CD14-positive monocyte (primary cell): ENCODE measurements around the gene RNF215. TPM values are rescaled to one million over a fixed set of nuclear protein-coding genes. Genes with fewer than 3 reads are reported as not detected.

Source experiments
- DNase-seq, 3 donors: peaks; one replicate each; pipeline ENCODE4 v3.0.0-alpha.2; 2011 to 2022
- H2AFZ ChIP-seq: 2 replicates; pipeline ENCODE4 v1.6.0; 2012; ENCODE audit warnings: mild to moderate bottlenecking, low read depth, low read length, inconsistent platforms; ENCODE audit not compliant: insufficient read depth, poor library complexity, severe bottlenecking
- H3K27ac ChIP-seq, 2 donors: 1 replicate in 1 of 2; 2 replicates in 1 of 2; pipeline ENCODE4 v1.5.1; 2012 to 2013; ENCODE audit warnings: low read length in 2 of 2, control low read depth in 1 of 2, inconsistent platforms in 1 of 2, low read depth in 1 of 2, mild to moderate bottlenecking in 1 of 2
- H3K27me3 ChIP-seq, 2 donors: one replicate each; pipeline versions ENCODE4 v1.6.0 to v1.6.1; 2011 to 2013; ENCODE audit warnings: low read length in 2 of 2; ENCODE audit not compliant: control insufficient read depth in 2 of 2, insufficient read depth in 2 of 2
- H3K36me3 ChIP-seq, 2 donors: replicated peaks in 1 of 2; 1 replicate in 1 of 2; 2 replicates in 1 of 2; pipeline versions ENCODE4 v1.5.1 to v1.6.1; 2012 to 2013; ENCODE audit warnings: low read length in 2 of 2, control low read depth in 1 of 2, inconsistent platforms in 1 of 2, mild to moderate bottlenecking in 1 of 2; ENCODE audit not compliant: insufficient read depth in 2 of 2, control insufficient read depth in 1 of 2
- H3K4me1 ChIP-seq, 2 donors: 1 replicate in 1 of 2; 2 replicates in 1 of 2; pipeline versions ENCODE4 v1.5.1 to v1.6.1; 2012 to 2013; ENCODE audit warnings: low read length in 2 of 2, control low read depth in 1 of 2, inconsistent platforms in 1 of 2, mild to moderate bottlenecking in 1 of 2, moderate library complexity in 1 of 2; ENCODE audit not compliant: insufficient read depth in 2 of 2, control insufficient read depth in 1 of 2
- H3K4me2 ChIP-seq: replicated peaks from 2 replicates; pipeline ENCODE3; 2012; ENCODE audit warnings: low read length, moderate library complexity, mild to moderate bottlenecking; ENCODE audit not compliant: poor library complexity, severe bottlenecking; ENCODE audit errors: extremely low read depth
- H3K4me3 ChIP-seq, 3 experiments: fragments of 200-600 bp in 1 of 3; sonication (generic) in 1 of 3; replicated peaks in 1 of 3; 1 replicate in 2 of 3; 2 replicates in 1 of 3; pipeline ENCODE4 v1.5.1; 2011 to 2013; ENCODE audit warnings: low read length in 3 of 3, mild to moderate bottlenecking in 3 of 3, control low read depth in 2 of 3, low read depth in 2 of 3, inconsistent platforms in 1 of 3, moderate library complexity in 1 of 3
- H3K79me2 ChIP-seq: 2 replicates; pipeline ENCODE4 v1.6.0; 2012; ENCODE audit warnings: mild to moderate bottlenecking, control low read depth, inconsistent platforms, low read length, moderate library complexity; ENCODE audit not compliant: insufficient read depth
- H3K9ac ChIP-seq: 2 replicates; pipeline ENCODE4 v1.6.0; 2017; ENCODE audit warnings: low read length, mild to moderate bottlenecking; ENCODE audit not compliant: insufficient read depth, poor library complexity, severe bottlenecking
- H3K9me3 ChIP-seq, 2 donors: replicated peaks in 1 of 2; 1 replicate in 1 of 2; 2 replicates in 1 of 2; pipeline versions ENCODE4 v1.5.1 to v1.6.1; 2012 to 2013; ENCODE audit warnings: low read length in 2 of 2, control low read depth in 1 of 2; ENCODE audit not compliant: control insufficient read depth in 1 of 2, insufficient read depth in 1 of 2
- H4K20me1 ChIP-seq: 2 replicates; pipeline ENCODE4 v1.6.0; 2012; ENCODE audit warnings: mild to moderate bottlenecking, low read length, control low read depth, moderate library complexity; ENCODE audit not compliant: insufficient read depth
- H3K27ac Mint-ChIP-seq, 7 donors: one replicate each; pipeline ENCODE4 v1.8.0; 2020; ENCODE audit warnings: mild to moderate bottlenecking in 7 of 7, mixed read lengths in 7 of 7, moderate library complexity in 6 of 7, inconsistent platforms in 2 of 7
- H3K27me3 Mint-ChIP-seq, 3 donors: one replicate each; pipeline ENCODE4 v1.8.0; 2021 to 2022; ENCODE audit warnings: low read depth in 3 of 3, mild to moderate bottlenecking in 3 of 3, mixed read lengths in 3 of 3, moderate library complexity in 3 of 3, inconsistent platforms in 1 of 3
- H3K36me3 Mint-ChIP-seq, 2 donors: one replicate each; pipeline ENCODE4 v1.8.0; 2020; ENCODE audit warnings: mixed read lengths in 2 of 2, inconsistent platforms in 1 of 2, mild to moderate bottlenecking in 1 of 2
- H3K4me1 Mint-ChIP-seq: one replicate; pipeline ENCODE4 v1.8.0; 2020; ENCODE audit warnings: mild to moderate bottlenecking, mixed read lengths
- H3K4me3 Mint-ChIP-seq, 2 donors: one replicate each; pipeline ENCODE4 v1.8.0; 2020; ENCODE audit warnings: mild to moderate bottlenecking in 2 of 2, mixed read lengths in 2 of 2, moderate library complexity in 1 of 2
- H3K9me3 Mint-ChIP-seq, 7 donors: one replicate each; pipeline ENCODE4 v1.8.0; 2020 to 2022; ENCODE audit warnings: mixed read lengths in 7 of 7, mild to moderate bottlenecking in 6 of 7, moderate library complexity in 6 of 7, inconsistent platforms in 2 of 7
- CTCF ChIP-seq: fragments of 200-600 bp; IDR thresholded peaks from one replicate; pipeline ENCODE4 v1.8.0; 2022; ENCODE audit warnings: antibody characterized with exemption, mild to moderate bottlenecking
- WGBS: methylation state at CpG from one replicate; pipeline ENCODE4 v1.1.5; 2013; ENCODE audit warnings: missing lambda C conversion rate; ENCODE audit not compliant: insufficient coverage; 5-methylcytosine and 5-hydroxymethylcytosine counted together
- intact Hi-C, 2 donors: fragments of 100-400 bp; cut with micrococcal nuclease; formaldehyde crosslinking; loops; one replicate each; pipeline versions ENCODE4 v1.15.0 to v1.15.1; 2023
- polyA plus RNA-seq, 3 donors: library from polyadenylated mRNA; depleted of rRNA in 1 of 3; unstranded in 2 of 3; stranded (reverse) in 1 of 3; fragments of 300-500 nt in 2 of 3; fragments of >200 nt in 1 of 3; fragmentation: Illumina TruSeq in 2 of 3; gene quantifications; 1 replicate in 2 of 3; 2 replicates in 1 of 3; pipeline ENCODE4 v1.2.3, GENCODE V29; 2012 to 2021

RNF215 gene
- polyA plus RNA-seq, 3 donors: 0.26 to 12.2 (median 0.42) TPM

GRCh38 chr22:30393322-30393680 lies 6.1 kb upstream of the RNF215 start:
- H3K27me3 Mint-ChIP-seq: peaks cover 36 to 40% (median 40%) of the 10 kb centered on the region in 3 donors
- Histone ChIP-seq H3K4me3 (no peak overlapping the region), H3K9me3 (peaks cover 0 to 8% of the 10 kb centered on the region in 2 donors), H2AFZ (no peak overlapping the region), H4K20me1 (no peaks in the 10 kb centered on the region), H3K4me1 (peaks cover 5 to 9% of the 10 kb centered on the region in 2 donors), H3K27me3 (peaks cover 25 to 29% of the 10 kb centered on the region in 2 donors), H3K36me3 (no peaks in the 10 kb centered on the region), H3K9ac (no peak overlapping the region), H3K4me2 (no peak overlapping the region), H3K79me2 (no peaks in the 10 kb centered on the region), H3K27ac (no peak overlapping the region)
- peaks cover 0 to 13% (median 2%) of the 10 kb centered on the region in 7 donors for H3K9me3 Mint-ChIP-seq
- no peak for TF ChIP-seq CTCF
- no peak overlapping the region for H3K4me3 Mint-ChIP-seq
- WGBS: 84% methylated on average over 7 of the region's 7 CpGs
- H3K27ac Mint-ChIP-seq: peak overlapping the region in 1 of 7 donors; percentile 27
- DNase-seq: no peak
- H3K4me1 Mint-ChIP-seq: peaks cover 14% of the 10 kb centered on the region
- H3K36me3 Mint-ChIP-seq: peaks cover 2 to 3% of the 10 kb centered on the region in 2 donors
- intact Hi-C loops: loop anchor here (5.0 kb wide), 2 partner anchors 34 to 286 kb away; partner anchors contain the start of gene MTFP1 (in 1 of the 2)

- intact Hi-C loops: loop anchor here (1.0 to 5.0 kb wide), 3 partner anchors 35 to 285 kb away; partner anchors contain the start of gene MTFP1 (in 1 of the 2)
- Histone ChIP-seq H3K4me2 (no peak overlapping the region), H3K36me3 (no peaks in the 10 kb centered on the region), H3K4me3 (no peak overlapping the region), H3K9me3 (peaks cover 0 to 8% of the 10 kb centered on the region in 2 donors), H3K27ac (no peak overlapping the region), H3K27me3 (peaks cover 21 to 24% of the 10 kb centered on the region in 2 donors), H4K20me1 (no peaks in the 10 kb centered on the region), H2AFZ (peak overlapping the region; percentile 43), H3K79me2 (no peaks in the 10 kb centered on the region), H3K9ac (no peak overlapping the region), H3K4me1 (peaks cover 5 to 9% of the 10 kb centered on the region in 2 donors)
- Mint-ChIP-seq H3K4me3 (no peak overlapping the region), H3K36me3 (peaks cover 2 to 3% of the 10 kb centered on the region in 2 donors), H3K27me3 (peaks cover 31 to 35% (median 35%) of the 10 kb centered on the region in 3 donors), H3K27ac (no peak overlapping the region), H3K9me3 (peaks cover 0 to 10% (median 2%) of the 10 kb centered on the region in 7 donors), H3K4me1 (peaks cover 14% of the 10 kb centered on the region)
- DNase-seq: no peak
- 62% methylated on average over 3 of the region's 9 CpGs for WGBS
- no peak for TF ChIP-seq CTCF
Measured at GRCh38 chr22:30392661-30393321, 5.6 kb upstream of the RNF215 start.
